ENCODE data around the gene PEX19.

GRCh38 chr1:160307118-160307791, 22.3 kb upstream of the PEX19 start:
- TF ChIP-seq ZNF175 (tag by site-specific recombination; IDR thresholded peaks at IDR 0.05) (no peak), TCF7L2 (IDR thresholded peaks at IDR 0.05; ENCODE audit: borderline replicate concordance, low read depth, low read length) (no peak), ZSCAN5A (tag by site-specific recombination; IDR thresholded peaks at IDR 0.05) (no peak)
